ENCODE data around the gene CCDC138. TPM values are rescaled to one million over a fixed set of nuclear protein-coding genes. Genes with fewer than 3 reads are reported as not detected.
A peak's percentile ranks its signal among the peaks of the same experiment; 100 is the strongest.

CCDC138 gene
- total RNA-seq, 1 donor from 2014 or later, result 20.1 TPM

DNA sequence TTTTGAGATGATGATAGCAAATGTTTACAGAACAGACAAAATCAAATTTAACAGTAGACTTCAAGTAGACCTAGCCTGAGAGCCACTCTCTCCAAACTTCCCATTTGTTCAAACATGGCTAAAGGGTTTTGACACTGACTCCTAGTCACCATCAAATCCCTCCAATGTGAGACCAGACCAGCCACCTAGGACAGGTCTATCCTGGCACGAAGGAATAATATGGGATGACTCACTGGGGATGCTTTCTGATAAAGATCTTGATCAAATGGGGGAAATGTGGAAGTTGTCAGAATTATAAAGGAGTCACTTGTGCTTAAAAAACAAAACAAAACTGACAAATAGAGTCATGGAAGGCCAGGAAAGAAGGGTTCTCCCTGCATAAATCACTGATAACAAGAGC, 106.7 kb downstream of the CCDC138 start:
- H3K36me3 Mint-ChIP-seq (ENCODE audit: low read depth), result peaks cover 4% of the 10 kb centered on the region
- no peaks in the 10 kb centered on the region for H3K4me1 Mint-ChIP-seq
- H3K27me3 Mint-ChIP-seq, result peaks cover under 1% of the 10 kb centered on the region
- no peak overlapping the region for H3K4me3 Mint-ChIP-seq
- H3K9me3 Mint-ChIP-seq, result peaks cover 10% of the 10 kb centered on the region
- intact Hi-C loops (cut with micrococcal nuclease), result no loop called here
- no peak overlapping the region for H3K27ac Mint-ChIP-seq
- DNase-seq, result peak; percentile 31

- Mint-ChIP-seq H3K4me1 (peaks cover 7% of the 10 kb centered on the region), H3K27me3 (no peaks in the 10 kb centered on the region), H3K36me3 (ENCODE audit: low read depth) (peaks cover 2% of the 10 kb centered on the region), H3K4me3 (no peak overlapping the region), H3K9me3 (peaks cover 8% of the 10 kb centered on the region), H3K27ac (no peak overlapping the region)
- peak; percentile 34 for DNase-seq
- intact Hi-C loops (cut with micrococcal nuclease), result no loop called here
Measured at GRCh38 chr2:108894766-108895165, 108.2 kb downstream of the CCDC138 start.

DNA sequence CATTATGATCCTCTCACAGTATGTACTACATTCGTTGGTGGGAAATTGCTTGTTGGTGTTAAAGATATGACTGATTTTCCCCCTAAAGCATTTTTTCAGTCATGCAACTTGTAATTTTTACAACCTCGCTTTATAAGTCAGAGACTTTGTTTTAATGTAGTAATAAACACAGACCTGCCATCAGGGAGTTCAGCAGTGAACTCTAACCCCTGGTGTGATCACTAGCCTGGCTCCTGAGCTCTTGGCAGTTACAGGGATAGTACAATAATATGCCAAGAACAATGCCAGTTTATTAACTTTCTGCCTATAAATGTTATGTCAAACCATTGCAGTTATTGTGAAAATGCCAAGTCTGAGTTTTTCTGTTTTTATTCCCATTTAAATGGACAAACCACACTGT, 108.6 kb downstream of the CCDC138 start:
- peaks cover 7% of the 10 kb centered on the region for H3K9me3 Mint-ChIP-seq
- no peak overlapping the region for H3K27ac Mint-ChIP-seq
- H3K36me3 Mint-ChIP-seq (ENCODE audit: low read depth), result peaks cover 1% of the 10 kb centered on the region
- H3K27me3 Mint-ChIP-seq, result no peaks in the 10 kb centered on the region
- intact Hi-C loops (cut with micrococcal nuclease), result no loop called here
- H3K4me3 Mint-ChIP-seq, result no peak overlapping the region
- DNase-seq, result peak; percentile 14
- peaks cover 7% of the 10 kb centered on the region for H3K4me1 Mint-ChIP-seq

- peaks cover 1% of the 10 kb centered on the region for H3K36me3 Mint-ChIP-seq (ENCODE audit: low read depth)
- H3K27me3 Mint-ChIP-seq, result no peaks in the 10 kb centered on the region
- H3K4me3 Mint-ChIP-seq, result no peak overlapping the region
- peak; percentile 51 for DNase-seq
- no peak overlapping the region for H3K27ac Mint-ChIP-seq
- intact Hi-C loops (cut with micrococcal nuclease), result no loop called here
- H3K4me1 Mint-ChIP-seq, result peaks cover 7% of the 10 kb centered on the region
- peaks cover 7% of the 10 kb centered on the region for H3K9me3 Mint-ChIP-seq
Measured at GRCh38 chr2:108896741-108897140, 110.2 kb downstream of the CCDC138 start.

- intact Hi-C loops (cut with micrococcal nuclease), result no loop called here
- H3K27ac Mint-ChIP-seq, result peak overlapping the region; percentile 17
- H3K4me1 Mint-ChIP-seq, result peaks cover 7% of the 10 kb centered on the region
- peaks cover 7% of the 10 kb centered on the region for H3K9me3 Mint-ChIP-seq
- no peaks in the 10 kb centered on the region for H3K36me3 Mint-ChIP-seq (ENCODE audit: low read depth)
- peaks cover 2% of the 10 kb centered on the region for H3K27me3 Mint-ChIP-seq
- DNase-seq, result no peak
- no peak overlapping the region for H3K4me3 Mint-ChIP-seq
Measured at GRCh38 chr2:108898315-108899082, 111.9 kb downstream of the CCDC138 start.

DNA sequence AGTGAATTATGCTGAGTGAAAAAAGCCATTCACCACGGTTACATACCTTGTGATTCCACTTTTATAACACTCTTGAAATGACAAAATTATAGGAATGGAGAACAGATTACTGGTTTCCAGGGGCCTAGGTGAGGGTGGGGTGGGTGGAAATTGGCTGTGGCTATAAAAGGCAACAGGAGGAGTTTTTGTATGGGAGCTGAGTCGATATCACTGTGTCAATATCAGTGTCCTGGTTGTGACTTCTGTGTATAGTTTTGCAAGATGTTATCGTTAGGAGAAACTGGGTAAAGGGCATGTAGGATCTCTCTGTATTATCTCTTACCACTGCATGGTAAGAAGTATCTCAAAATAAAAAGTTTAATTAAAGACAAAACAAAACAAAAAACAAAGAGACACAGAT, 118.1 kb downstream of the CCDC138 start:
- peaks cover 2% of the 10 kb centered on the region for H3K27me3 Mint-ChIP-seq
- H3K4me3 Mint-ChIP-seq, result no peak overlapping the region
- H3K4me1 Mint-ChIP-seq, result no peaks in the 10 kb centered on the region

DNA sequence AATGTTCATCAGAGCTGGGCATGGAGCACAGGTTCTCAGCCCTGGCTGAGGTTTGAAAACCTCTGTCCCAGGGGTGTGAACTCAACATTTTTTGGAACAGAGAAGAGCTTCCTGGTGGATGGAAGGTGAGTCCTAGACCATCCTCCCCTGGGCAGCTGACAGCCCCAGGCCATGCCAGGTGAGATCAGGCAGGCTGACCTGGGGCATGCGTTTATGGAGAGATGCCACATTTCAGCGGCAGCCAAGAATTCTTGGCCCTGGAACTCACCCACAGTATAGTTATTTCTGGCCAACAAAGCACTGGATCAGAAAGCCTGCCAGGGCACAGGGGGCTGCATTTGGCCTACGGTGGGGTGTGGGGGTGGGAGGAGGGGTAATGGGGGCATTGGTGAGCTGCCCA, 118.6 kb downstream of the CCDC138 start:
- Mint-ChIP-seq H3K36me3 (ENCODE audit: low read depth) (no peaks in the 10 kb centered on the region), H3K27me3 (peaks cover 2% of the 10 kb centered on the region), H3K9me3 (no peaks in the 10 kb centered on the region), H3K4me3 (no peak overlapping the region), H3K27ac (no peak overlapping the region), H3K4me1 (no peaks in the 10 kb centered on the region)
- DNase-seq, result no peak
- intact Hi-C loops (cut with micrococcal nuclease), result no loop called here

More for the DNA sequence above, 118.1 kb downstream of the CCDC138 start:
- intact Hi-C loops (cut with micrococcal nuclease), result no loop called here
- no peak overlapping the region for H3K27ac Mint-ChIP-seq
- no peaks in the 10 kb centered on the region for H3K9me3 Mint-ChIP-seq
- no peak for DNase-seq
- no peaks in the 10 kb centered on the region for H3K36me3 Mint-ChIP-seq (ENCODE audit: low read depth)

DNA sequence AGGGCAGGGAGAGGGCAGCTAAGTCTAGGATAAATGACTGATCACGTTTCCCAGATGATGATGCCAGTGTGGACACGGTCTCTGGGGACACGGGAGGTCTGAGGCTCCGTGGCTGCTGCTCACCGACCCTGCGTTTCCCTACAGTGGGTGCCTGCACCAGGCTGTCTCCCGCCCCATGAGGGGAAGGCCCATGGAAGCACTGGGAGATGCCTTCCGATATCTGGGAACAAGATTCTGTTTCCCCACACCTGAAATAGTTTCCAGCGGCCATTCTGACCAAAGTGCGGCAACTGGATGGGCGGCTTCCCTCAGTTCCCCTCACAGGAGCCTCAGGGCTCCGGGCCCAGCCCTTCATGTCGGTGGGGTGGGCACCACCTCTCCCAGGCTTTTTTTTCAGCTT, 119.3 kb downstream of the CCDC138 start:
- Mint-ChIP-seq H3K4me1 (no peaks in the 10 kb centered on the region), H3K27me3 (peaks cover 2% of the 10 kb centered on the region), H3K4me3 (no peak overlapping the region), H3K27ac (no peak overlapping the region), H3K9me3 (no peaks in the 10 kb centered on the region), H3K36me3 (ENCODE audit: low read depth) (no peaks in the 10 kb centered on the region)
- intact Hi-C loops (cut with micrococcal nuclease), result no loop called here
- DNase-seq, result no peak

- H3K36me3 Mint-ChIP-seq (ENCODE audit: low read depth), result no peaks in the 10 kb centered on the region
Measured at GRCh38 chr2:108906403-108907077, 120.0 kb downstream of the CCDC138 start.

DNA sequence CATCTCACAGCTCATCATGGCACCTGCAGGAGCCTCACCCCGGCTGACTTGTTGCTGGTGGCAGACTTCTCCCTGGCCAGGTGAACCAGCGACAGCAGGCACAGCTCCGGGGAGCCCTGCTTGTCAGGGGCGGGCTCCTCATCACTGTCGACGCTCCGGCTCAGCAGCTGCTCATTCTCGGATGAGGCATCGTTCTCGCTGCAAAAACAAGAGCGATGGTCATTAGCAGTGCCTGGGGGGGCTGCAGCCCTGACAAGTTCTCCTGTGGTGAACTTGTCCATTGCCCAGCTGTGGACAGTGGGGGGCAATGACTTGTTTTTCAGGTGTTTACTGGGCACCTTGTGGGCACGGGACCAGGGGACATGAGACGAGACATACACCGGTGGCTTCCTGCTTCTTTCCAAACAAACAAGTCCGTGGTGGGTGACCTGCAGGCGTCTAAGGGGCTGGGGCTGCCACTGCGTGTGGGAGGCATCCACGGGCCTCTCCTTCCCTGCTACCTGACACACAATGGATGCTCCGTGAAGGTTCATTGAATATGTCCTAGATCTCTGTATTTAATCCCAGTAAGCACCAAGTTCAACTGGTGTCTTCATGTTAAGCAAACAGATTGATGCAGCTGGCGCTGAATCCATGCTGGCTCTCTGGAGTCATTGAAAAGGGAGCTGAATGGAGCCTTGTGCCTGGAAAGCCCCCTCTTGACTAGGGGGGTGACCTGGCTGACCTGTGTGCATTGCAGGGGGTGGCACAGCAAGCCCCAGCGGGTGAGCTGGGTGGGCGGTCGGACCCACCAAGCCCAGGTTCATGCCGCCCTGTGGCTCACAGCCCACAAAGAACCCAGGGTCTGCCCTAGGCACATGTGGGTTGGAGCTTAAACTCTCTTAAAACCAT, 121.5 kb downstream of the CCDC138 start:
- H3K4me3 Mint-ChIP-seq, result no peak overlapping the region
- no peaks in the 10 kb centered on the region for H3K9me3 Mint-ChIP-seq
- no peaks in the 10 kb centered on the region for H3K27me3 Mint-ChIP-seq
- H3K4me1 Mint-ChIP-seq, result no peaks in the 10 kb centered on the region
- no peak overlapping the region for H3K27ac Mint-ChIP-seq
- H3K36me3 Mint-ChIP-seq (ENCODE audit: low read depth), result no peaks in the 10 kb centered on the region
- no peak for DNase-seq
- intact Hi-C loops (cut with micrococcal nuclease), result no loop called here

More at GRCh38 chr2:108906403-108907077, 120.0 kb downstream of the CCDC138 start:
- no peak for DNase-seq
- H3K27me3 Mint-ChIP-seq, result peaks cover 2% of the 10 kb centered on the region
- intact Hi-C loops (cut with micrococcal nuclease), result no loop called here
- H3K4me1 Mint-ChIP-seq, result no peaks in the 10 kb centered on the region
- no peak overlapping the region for H3K27ac Mint-ChIP-seq
- no peaks in the 10 kb centered on the region for H3K9me3 Mint-ChIP-seq
- H3K4me3 Mint-ChIP-seq, result no peak overlapping the region

- no peak overlapping the region for H3K4me3 Mint-ChIP-seq
- H3K27ac Mint-ChIP-seq, result no peak overlapping the region
- no peaks in the 10 kb centered on the region for H3K36me3 Mint-ChIP-seq (ENCODE audit: low read depth)
- H3K4me1 Mint-ChIP-seq, result no peaks in the 10 kb centered on the region
- H3K27me3 Mint-ChIP-seq, result no peaks in the 10 kb centered on the region
- no peak for DNase-seq
- intact Hi-C loops (cut with micrococcal nuclease), result no loop called here
- H3K9me3 Mint-ChIP-seq, result no peaks in the 10 kb centered on the region
Measured at GRCh38 chr2:108908713-108909070, 122.1 kb downstream of the CCDC138 start.

- Mint-ChIP-seq H3K27ac (no peak overlapping the region), H3K36me3 (ENCODE audit: low read depth) (no peaks in the 10 kb centered on the region), H3K9me3 (no peaks in the 10 kb centered on the region), H3K27me3 (no peaks in the 10 kb centered on the region), H3K4me1 (peaks cover 1% of the 10 kb centered on the region), H3K4me3 (no peak overlapping the region)
- intact Hi-C loops (cut with micrococcal nuclease), result no loop called here
- DNase-seq, result no peak
Measured at GRCh38 chr2:108909275-108909823, 122.8 kb downstream of the CCDC138 start.

DNA sequence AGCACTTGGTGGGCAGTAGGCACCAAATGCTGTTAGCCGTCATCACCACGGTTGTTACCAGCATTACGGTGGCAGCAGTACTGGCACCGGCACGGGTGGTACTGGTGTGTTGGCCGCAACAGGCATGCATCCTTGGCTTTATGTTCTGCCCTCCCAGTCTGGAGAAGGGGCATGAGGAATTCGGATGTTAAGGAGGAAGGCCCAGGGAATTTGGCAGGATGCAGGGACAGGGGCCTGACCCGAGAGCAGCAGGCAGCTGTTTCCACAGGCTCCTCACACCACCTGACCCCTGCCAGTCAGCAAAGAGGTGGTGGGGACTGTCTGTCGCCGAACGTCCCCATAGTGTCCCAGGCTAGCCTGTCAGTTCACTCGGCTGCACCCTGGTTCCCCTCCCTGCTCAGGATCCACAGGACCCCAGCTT, 123.5 kb downstream of the CCDC138 start:
- DNase-seq, result no peak
- Mint-ChIP-seq H3K27ac (no peak overlapping the region), H3K27me3 (no peaks in the 10 kb centered on the region), H3K4me3 (no peak overlapping the region), H3K9me3 (no peaks in the 10 kb centered on the region), H3K4me1 (peaks cover 5% of the 10 kb centered on the region), H3K36me3 (ENCODE audit: low read depth) (no peaks in the 10 kb centered on the region)
- intact Hi-C loops (cut with micrococcal nuclease), result no loop called here

Measured in activated CD4-positive, alpha-beta T cell treated with anti-CD3 and anti-CD28 coated beads, Interleukin-2, amount 10 ng/mL, durations not matched to agents 24 days and 14 days (primary cell).